Adrenal gland (tissue), 5 donors: ENCODE measurements around the gene RIC8A.

Source experiments
- POLR2A ChIP-seq, 2 donors: fragments of 450-650 bp; IDR thresholded peaks; one replicate each; pipeline ENCODE4 v1.6.1; 2017; ENCODE audit warnings: antibody characterized with exemption in 2 of 2, mild to moderate bottlenecking in 2 of 2, moderate library complexity in 1 of 2
- TF ChIP-seq, protein P1 (sequence below), 6 experiments: fragments of 450-650 bp in 4 of 6; fragments of 200-600 bp in 2 of 6; sonication (generic) in 1 of 6; IDR thresholded peaks; 1 replicate in 5 of 6; 2 replicates in 1 of 6; pipeline versions ENCODE4 v1.5.1 to v1.8.0; 2016 to 2021; ENCODE audit warnings: antibody characterized with exemption in 6 of 6, mild to moderate bottlenecking in 2 of 6, moderate library complexity in 1 of 6
- donor health status: DM: no; HTN: no; CAD: no.

DNA sequence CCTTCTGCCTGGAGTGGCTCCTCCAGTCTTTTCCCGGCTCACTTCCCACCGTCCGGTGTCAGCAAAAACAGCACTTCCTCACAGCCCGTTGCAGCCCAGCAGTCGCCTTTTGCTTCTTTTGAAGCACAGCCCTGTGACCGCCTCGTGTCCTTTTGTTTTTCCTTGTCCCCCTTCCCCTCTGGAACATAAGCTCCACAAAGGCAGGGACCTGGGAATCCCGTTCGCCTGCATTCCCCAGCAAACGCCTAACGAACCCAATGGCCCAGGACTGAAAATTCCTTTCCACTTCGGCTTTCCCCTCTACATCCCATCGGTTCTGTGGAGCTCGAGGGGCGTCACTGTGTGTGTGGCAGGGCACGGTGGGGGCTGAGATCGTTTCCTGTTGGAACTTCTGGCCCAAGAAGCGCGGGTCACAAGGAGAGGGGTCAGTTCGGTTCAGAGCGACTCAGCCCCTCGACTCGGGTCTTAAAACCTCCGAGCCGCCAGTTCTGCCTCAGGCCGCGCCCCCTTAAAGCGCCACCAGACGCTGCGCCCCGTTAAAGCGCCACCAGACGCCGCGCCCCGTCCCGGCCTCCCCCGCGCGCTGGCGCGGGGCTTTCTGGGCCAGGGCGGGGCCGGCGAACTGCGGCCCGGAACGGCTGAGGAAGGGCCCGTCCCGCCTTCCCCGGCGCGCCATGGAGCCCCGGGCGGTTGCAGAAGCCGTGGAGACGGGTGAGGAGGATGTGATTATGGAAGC is 841 bp downstream of the RIC8A start:
- TF ChIP-seq, protein P1, sequence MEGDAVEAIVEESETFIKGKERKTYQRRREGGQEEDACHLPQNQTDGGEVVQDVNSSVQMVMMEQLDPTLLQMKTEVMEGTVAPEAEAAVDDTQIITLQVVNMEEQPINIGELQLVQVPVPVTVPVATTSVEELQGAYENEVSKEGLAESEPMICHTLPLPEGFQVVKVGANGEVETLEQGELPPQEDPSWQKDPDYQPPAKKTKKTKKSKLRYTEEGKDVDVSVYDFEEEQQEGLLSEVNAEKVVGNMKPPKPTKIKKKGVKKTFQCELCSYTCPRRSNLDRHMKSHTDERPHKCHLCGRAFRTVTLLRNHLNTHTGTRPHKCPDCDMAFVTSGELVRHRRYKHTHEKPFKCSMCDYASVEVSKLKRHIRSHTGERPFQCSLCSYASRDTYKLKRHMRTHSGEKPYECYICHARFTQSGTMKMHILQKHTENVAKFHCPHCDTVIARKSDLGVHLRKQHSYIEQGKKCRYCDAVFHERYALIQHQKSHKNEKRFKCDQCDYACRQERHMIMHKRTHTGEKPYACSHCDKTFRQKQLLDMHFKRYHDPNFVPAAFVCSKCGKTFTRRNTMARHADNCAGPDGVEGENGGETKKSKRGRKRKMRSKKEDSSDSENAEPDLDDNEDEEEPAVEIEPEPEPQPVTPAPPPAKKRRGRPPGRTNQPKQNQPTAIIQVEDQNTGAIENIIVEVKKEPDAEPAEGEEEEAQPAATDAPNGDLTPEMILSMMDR (IDR thresholded peaks at IDR 0.05) = no peak
- peak; percentile 60 to 78 for TF ChIP-seq POLR2A (IDR thresholded peaks at IDR 0.05)
